ENCODE measurements around the gene LRRC27.

GRCh38 chr10:132387764-132388210, 55.8 kb downstream of the LRRC27 start:
- TF ChIP-seq, protein P1, sequence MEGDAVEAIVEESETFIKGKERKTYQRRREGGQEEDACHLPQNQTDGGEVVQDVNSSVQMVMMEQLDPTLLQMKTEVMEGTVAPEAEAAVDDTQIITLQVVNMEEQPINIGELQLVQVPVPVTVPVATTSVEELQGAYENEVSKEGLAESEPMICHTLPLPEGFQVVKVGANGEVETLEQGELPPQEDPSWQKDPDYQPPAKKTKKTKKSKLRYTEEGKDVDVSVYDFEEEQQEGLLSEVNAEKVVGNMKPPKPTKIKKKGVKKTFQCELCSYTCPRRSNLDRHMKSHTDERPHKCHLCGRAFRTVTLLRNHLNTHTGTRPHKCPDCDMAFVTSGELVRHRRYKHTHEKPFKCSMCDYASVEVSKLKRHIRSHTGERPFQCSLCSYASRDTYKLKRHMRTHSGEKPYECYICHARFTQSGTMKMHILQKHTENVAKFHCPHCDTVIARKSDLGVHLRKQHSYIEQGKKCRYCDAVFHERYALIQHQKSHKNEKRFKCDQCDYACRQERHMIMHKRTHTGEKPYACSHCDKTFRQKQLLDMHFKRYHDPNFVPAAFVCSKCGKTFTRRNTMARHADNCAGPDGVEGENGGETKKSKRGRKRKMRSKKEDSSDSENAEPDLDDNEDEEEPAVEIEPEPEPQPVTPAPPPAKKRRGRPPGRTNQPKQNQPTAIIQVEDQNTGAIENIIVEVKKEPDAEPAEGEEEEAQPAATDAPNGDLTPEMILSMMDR (IDR thresholded peaks at IDR 0.05), result peak; percentile 41 to 66 (median 64)
- no peak for TF ChIP-seq POLR2A (IDR thresholded peaks at IDR 0.05)
